ENCODE data around the gene S1PR4.
"Not testable (repeated sequence)": the region's sequence is repeated elsewhere in the genome, so short reads cannot be mapped to it uniquely, and the experiment has no call there.

Gene S1PR4

GRCh38 chr19:3171894-3172672, 6.5 kb upstream of the S1PR4 start:
- H3K36me3 ChIP-seq (ENCODE audit: insufficient read depth, low read depth, low read length), result no peaks in the 10 kb centered on the region
- no peaks in the 10 kb centered on the region for H3K27me3 ChIP-seq (ENCODE audit: insufficient read depth, low read length)
- no peaks in the 10 kb centered on the region for H3K4me1 ChIP-seq (ENCODE audit: insufficient read depth, low read length)
- H3K27ac ChIP-seq (ENCODE audit: low read length), result no peak overlapping the region
- no peak overlapping the region for H3K9ac ChIP-seq (ENCODE audit: low read depth, low read length)
- no peak overlapping the region for H3K4me3 ChIP-seq (ENCODE audit: low read length)
- no peaks in the 10 kb centered on the region for H3K9me3 ChIP-seq (ENCODE audit: insufficient read depth, low read depth, low read length)

- not testable (repeated sequence) for H3K27me3 ChIP-seq (ENCODE audit: insufficient read depth, low read length); H3K27ac ChIP-seq (ENCODE audit: low read length); H3K9ac ChIP-seq (ENCODE audit: low read depth, low read length); H3K4me1 ChIP-seq (ENCODE audit: insufficient read depth, low read length); H3K36me3 ChIP-seq (ENCODE audit: insufficient read depth, low read depth, low read length); H3K4me3 ChIP-seq (ENCODE audit: low read length); H3K9me3 ChIP-seq (ENCODE audit: insufficient read depth, low read depth, low read length)
These were observed 5.9 kb upstream of the S1PR4 start for GRCh38 chr19:3172673-3173000.

DNA sequence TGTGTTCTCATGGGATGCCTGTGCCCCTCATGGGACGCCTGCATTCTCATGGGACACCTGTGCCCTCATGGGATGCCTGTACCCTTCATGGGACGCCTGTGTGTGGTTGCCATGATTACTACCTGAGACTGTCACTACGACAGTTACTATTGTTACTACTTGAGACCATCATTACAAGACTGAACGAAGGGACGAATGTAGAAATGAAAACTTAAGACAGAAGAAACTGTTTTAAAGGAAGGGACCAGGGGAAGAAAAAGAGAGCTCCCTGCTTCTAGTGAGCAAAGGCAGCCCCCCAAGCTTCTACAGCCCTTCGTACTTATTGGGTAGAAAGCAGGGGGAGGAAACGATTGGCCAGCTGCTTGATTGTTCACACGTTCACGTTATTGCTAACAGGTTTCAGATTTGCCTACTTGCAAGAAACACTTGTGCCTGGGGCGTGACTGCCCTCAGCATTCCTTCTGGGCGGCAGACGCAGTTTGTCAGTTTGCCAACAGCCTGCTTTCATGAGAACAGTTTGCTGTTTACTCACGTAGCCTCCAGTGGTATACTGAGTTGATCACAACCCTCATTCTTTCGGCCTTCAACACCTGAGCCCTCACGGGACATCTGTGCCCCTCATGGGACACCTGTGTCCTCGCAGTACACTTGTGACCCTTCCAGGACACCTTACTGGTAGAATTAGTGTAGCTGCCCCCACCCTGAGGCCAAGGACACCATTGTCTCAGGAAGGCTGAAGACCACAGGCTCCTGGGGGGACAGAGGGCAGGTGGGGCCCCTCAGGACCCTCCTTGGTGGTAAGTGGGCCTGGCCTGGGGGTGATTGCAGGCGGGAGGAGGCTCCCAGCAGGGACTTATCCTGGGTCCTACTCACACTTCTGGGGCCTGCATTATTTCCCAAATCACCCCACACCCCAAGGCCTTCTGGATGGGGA, 2.5 kb upstream of the S1PR4 start:
- Histone ChIP-seq H3K9me3 (ENCODE audit: insufficient read depth, low read depth, low read length) (no peaks in the 10 kb centered on the region), H3K27ac (ENCODE audit: low read length) (no peak overlapping the region), H3K36me3 (ENCODE audit: insufficient read depth, low read depth, low read length) (no peaks in the 10 kb centered on the region), H3K4me1 (ENCODE audit: insufficient read depth, low read length) (no peaks in the 10 kb centered on the region), H3K27me3 (ENCODE audit: insufficient read depth, low read length) (no peaks in the 10 kb centered on the region), H3K4me3 (ENCODE audit: low read length) (no peak overlapping the region), H3K9ac (ENCODE audit: low read depth, low read length) (no peak overlapping the region)

DNA sequence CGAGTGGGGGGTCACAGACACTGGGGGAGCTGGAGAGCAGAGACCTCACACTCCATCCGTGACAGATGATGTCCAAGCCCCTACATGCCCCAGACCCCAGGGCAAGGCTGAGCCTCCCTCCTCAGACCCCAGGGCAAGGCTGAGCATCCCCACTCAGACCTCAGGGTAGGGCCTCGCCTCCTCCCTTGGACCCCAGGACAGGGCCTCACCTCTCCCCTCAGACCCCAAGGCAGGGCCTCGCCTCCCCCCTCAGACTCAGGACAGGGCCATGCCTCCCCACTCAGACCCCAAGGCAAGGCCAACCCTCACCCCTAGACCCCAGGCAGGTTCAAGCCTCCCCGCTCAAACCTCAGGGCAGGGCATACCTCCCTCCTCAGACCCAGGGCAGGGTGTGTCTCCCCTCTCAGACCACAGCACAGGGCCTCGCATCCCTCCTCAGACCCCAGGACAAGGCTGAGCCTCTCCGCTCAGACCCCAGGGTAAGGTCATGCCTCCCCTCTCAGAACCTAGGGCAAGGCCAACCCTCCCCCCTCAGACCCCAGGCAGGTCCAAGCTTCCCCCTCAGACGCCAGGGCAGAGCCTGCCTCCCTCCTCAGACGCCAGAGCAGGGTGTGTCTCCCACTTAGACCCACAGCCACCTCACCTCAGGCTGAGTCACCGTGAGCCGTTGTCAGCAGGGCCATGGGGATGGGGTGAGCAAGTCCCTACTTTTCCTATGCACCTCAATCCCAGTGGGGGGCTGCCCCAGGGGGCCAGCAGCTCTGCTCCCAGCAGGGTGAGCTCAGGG, 1.7 kb upstream of the S1PR4 start:
- no peaks in the 10 kb centered on the region for H3K4me1 ChIP-seq (ENCODE audit: insufficient read depth, low read length)
- no peaks in the 10 kb centered on the region for H3K9me3 ChIP-seq (ENCODE audit: insufficient read depth, low read depth, low read length)
- H3K9ac ChIP-seq (ENCODE audit: low read depth, low read length), result no peak overlapping the region
- no peaks in the 10 kb centered on the region for H3K36me3 ChIP-seq (ENCODE audit: insufficient read depth, low read depth, low read length)
- H3K4me3 ChIP-seq (ENCODE audit: low read length), result no peak overlapping the region
- no peak overlapping the region for H3K27ac ChIP-seq (ENCODE audit: low read length)
- H3K27me3 ChIP-seq (ENCODE audit: insufficient read depth, low read length), result no peaks in the 10 kb centered on the region

DNA sequence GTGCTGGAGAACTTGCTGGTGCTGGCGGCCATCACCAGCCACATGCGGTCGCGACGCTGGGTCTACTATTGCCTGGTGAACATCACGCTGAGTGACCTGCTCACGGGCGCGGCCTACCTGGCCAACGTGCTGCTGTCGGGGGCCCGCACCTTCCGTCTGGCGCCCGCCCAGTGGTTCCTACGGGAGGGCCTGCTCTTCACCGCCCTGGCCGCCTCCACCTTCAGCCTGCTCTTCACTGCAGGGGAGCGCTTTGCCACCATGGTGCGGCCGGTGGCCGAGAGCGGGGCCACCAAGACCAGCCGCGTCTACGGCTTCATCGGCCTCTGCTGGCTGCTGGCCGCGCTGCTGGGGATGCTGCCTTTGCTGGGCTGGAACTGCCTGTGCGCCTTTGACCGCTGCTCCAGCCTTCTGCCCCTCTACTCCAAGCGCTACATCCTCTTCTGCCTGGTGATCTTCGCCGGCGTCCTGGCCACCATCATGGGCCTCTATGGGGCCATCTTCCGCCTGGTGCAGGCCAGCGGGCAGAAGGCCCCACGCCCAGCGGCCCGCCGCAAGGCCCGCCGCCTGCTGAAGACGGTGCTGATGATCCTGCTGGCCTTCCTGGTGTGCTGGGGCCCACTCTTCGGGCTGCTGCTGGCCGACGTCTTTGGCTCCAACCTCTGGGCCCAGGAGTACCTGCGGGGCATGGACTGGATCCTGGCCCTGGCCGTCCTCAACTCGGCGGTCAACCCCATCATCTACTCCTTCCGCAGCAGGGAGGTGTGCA, 587 bp downstream of the S1PR4 start:
- no peak overlapping the region for H3K9ac ChIP-seq (ENCODE audit: low read depth, low read length)
- H3K36me3 ChIP-seq (ENCODE audit: insufficient read depth, low read depth, low read length), result no peaks in the 10 kb centered on the region
- H3K9me3 ChIP-seq (ENCODE audit: insufficient read depth, low read depth, low read length), result no peaks in the 10 kb centered on the region
- H3K4me1 ChIP-seq (ENCODE audit: insufficient read depth, low read length), result no peaks in the 10 kb centered on the region
- no peak overlapping the region for H3K4me3 ChIP-seq (ENCODE audit: low read length)
- H3K27me3 ChIP-seq (ENCODE audit: insufficient read depth, low read length), result no peaks in the 10 kb centered on the region
- no peak overlapping the region for H3K27ac ChIP-seq (ENCODE audit: low read length)

GRCh38 chr19:3179739-3180293, 1.2 kb downstream of the S1PR4 start:
- Histone ChIP-seq H3K4me3 (ENCODE audit: low read length) (no peak overlapping the region), H3K9me3 (ENCODE audit: insufficient read depth, low read depth, low read length) (no peaks in the 10 kb centered on the region), H3K9ac (ENCODE audit: low read depth, low read length) (no peak overlapping the region), H3K4me1 (ENCODE audit: insufficient read depth, low read length) (no peaks in the 10 kb centered on the region), H3K27ac (ENCODE audit: low read length) (no peak overlapping the region), H3K27me3 (ENCODE audit: insufficient read depth, low read length) (no peaks in the 10 kb centered on the region), H3K36me3 (ENCODE audit: insufficient read depth, low read depth, low read length) (no peaks in the 10 kb centered on the region)

GRCh38 chr19:3183721-3184641, 5.4 kb downstream of the S1PR4 start:
- H3K36me3 ChIP-seq (ENCODE audit: insufficient read depth, low read depth, low read length), result peaks cover 3% of the 10 kb centered on the region; the same call in 1 of the 2 replicates
- H3K9me3 ChIP-seq (ENCODE audit: insufficient read depth, low read depth, low read length), result no peaks in the 10 kb centered on the region
- peaks cover 5% of the 10 kb centered on the region; the same call in 1 of the 2 replicates for H3K4me1 ChIP-seq (ENCODE audit: insufficient read depth, low read length)
- peak overlapping the region; percentile 83; the same call in 1 of the 2 replicates for H3K9ac ChIP-seq (ENCODE audit: low read depth, low read length)
- no peak overlapping the region for H3K27ac ChIP-seq (ENCODE audit: low read length)
- H3K4me3 ChIP-seq (ENCODE audit: low read length), result no peak overlapping the region
- no peaks in the 10 kb centered on the region for H3K27me3 ChIP-seq (ENCODE audit: insufficient read depth, low read length)

DNA sequence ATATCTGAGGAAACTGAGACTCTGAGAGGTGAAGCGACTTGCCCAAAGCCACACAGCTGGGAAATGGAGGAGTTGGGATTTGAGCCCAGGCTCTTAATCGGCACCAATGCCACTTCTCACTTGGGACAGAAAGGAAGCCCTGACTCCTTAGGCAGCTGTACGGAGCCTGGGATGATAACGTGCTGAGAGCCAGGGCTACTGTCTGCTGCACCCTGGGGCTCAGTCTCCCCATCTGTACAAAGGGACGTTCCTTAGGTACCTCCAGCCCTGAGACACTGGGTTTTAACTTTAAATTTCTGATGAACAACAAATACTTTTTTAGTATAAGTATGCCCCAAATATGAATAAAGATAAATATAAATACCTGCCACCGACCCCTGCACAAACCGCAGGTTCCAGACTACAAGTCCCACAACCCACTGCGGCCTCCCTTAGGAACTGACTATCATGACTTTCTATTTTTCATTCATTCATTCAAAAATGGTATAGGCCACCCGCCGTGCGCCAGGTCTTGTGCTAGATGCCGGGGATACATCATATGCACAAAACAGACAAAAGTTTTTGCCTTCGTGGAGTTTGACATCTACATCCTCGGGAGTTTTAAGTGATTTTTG, 6.4 kb downstream of the S1PR4 start:
- H3K4me3 ChIP-seq (ENCODE audit: low read length), result peak overlapping the region; percentile 87
- H3K9me3 ChIP-seq (ENCODE audit: insufficient read depth, low read depth, low read length), result no peaks in the 10 kb centered on the region
- peaks cover 7% of the 10 kb centered on the region; the same call in 1 of the 2 replicates for H3K36me3 ChIP-seq (ENCODE audit: insufficient read depth, low read depth, low read length)
- peak overlapping the region; percentile 58 for H3K27ac ChIP-seq (ENCODE audit: low read length)
- H3K9ac ChIP-seq (ENCODE audit: low read depth, low read length), result peak overlapping the region; percentile 83; the same call in 1 of the 2 replicates
- peaks cover 5% of the 10 kb centered on the region; the same call in 1 of the 2 replicates for H3K4me1 ChIP-seq (ENCODE audit: insufficient read depth, low read length)
- no peaks in the 10 kb centered on the region for H3K27me3 ChIP-seq (ENCODE audit: insufficient read depth, low read length)

DNA sequence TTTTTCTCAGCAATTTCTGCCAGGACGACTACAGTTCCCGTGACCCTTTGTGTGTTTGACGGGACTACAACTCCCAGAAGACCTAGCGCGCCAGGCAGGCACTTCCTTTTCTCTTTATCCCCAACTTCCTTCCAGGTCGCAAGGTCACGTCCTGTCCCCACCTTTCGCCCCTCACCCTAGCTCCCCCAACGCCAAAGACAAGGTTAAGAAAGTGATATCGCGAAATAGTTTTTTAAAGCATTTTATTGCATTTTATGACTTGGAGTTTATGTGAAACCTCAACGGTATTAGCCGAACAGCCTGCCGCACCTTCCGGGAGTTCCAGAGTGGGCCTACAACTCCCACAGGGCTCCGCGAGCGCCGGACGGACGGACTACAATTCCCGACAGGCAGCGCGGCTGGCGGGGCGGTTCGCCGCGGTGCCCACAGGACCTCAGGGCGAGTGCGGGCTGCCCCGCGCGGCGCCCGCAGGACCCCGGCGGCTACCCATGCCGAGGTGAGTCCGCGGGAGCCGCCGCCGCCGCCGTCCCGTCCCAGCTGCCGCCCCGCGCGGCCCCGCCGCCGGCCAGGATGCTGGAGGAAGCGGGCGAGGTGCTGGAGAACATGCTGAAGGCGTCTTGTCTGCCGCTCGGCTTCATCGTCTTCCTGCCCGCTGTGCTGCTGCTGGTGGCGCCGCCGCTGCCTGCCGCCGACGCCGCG, 7.0 kb downstream of the S1PR4 start, which contains the start of gene NCLN:
TSS of gene NCLN (plus strand) at position 470 of the 699 bp plus-strand sequence. CDS start at position 571, 101 bp downstream.
- Histone ChIP-seq H3K27me3 (ENCODE audit: insufficient read depth, low read length) (no peaks in the 10 kb centered on the region), H3K36me3 (ENCODE audit: insufficient read depth, low read depth, low read length) (peaks cover 7% of the 10 kb centered on the region; the same call in 1 of the 2 replicates), H3K9ac (ENCODE audit: low read depth, low read length) (peak within 1 kb of the TSS; percentile 87), H3K4me3 (ENCODE audit: low read length) (peak within 1 kb of the TSS; percentile 87), H3K4me1 (ENCODE audit: insufficient read depth, low read length) (peaks cover 5% of the 10 kb centered on the region; the same call in 1 of the 2 replicates), H3K9me3 (ENCODE audit: insufficient read depth, low read depth, low read length) (no peaks in the 10 kb centered on the region), H3K27ac (ENCODE audit: low read length) (peak within 1 kb of the TSS; percentile 58)
